Brain pericyte (primary cell): Measurements from ENCODE around the gene FKBP6.
"Not testable (repeated sequence)": the region's sequence is repeated elsewhere in the genome, so short reads cannot be mapped to it uniquely, and the experiment has no call there.

ENCODE experiments used
- DNase-seq: peaks from one replicate; pipeline ENCODE4 v3.0.0-alpha.2; 2012; ENCODE audit warnings: low read depth, low spot score

The FKBP6 gene

DNA sequence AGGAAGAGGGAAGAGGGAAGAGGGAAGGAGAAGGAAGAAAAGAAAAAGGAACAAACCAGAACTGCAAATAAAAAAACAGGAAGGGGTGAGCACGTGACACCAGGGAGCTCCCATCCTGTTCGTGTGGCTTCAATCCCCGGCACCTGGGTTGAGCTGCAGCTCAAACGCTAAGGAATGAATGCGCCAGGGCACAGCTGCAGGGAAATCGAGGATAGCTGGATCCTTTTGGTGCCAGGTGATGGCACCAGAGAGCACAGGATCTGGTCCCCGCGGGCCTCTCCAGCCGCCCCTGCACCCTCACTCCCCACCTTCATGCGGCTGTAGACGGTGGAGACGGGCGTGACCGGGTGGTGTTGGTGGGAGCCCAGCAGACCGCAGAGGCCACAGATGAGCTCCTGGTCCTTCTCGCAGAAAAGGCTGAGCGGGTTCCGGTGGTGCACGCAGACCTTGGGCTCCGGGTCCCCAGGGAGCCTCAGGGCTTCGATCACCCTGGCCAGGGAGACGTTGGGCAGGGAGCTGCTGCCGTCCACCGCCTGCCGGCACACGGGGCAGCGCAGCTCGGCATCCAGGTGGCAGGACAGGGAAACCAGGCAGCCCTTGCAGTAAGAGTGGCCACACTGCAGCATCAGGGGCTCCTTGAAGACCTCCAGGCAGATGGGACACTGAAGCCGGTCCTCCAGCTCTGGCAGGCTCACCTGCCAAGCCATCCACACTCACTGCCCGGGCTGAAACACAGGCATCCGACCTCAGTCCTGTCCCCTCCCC lies 3.7 kb upstream of the FKBP6 start:
- not testable (repeated sequence) for DNase-seq

DNA sequence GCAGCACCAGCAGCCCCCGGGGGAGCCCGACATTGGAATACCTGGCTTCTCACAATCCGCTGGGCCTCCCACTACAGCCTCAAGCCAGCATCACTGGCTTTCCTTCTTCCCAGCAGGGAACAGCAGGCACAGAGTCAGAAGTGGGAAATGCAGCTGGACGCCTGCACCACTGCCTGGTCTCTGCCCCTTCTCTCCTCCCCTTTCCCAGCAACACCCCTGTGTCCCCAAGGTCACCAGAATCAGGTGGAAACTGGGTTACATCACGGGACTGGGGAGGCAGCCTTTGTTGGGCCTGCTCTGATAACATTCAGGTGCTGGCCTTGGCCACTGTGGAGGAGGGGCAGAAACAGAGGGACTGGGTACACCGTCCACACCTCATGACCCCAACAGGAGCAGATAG lies 2.5 kb upstream of the FKBP6 start:
- not testable (repeated sequence) for DNase-seq

- DNase-seq: not testable (repeated sequence)
Observed at GRCh38 chr7:73327449-73327848, 512 bp upstream of the FKBP6 start.

GRCh38 chr7:73328696-73329095 lies 735 bp downstream of the FKBP6 start:
- DNase-seq: no peak

DNA sequence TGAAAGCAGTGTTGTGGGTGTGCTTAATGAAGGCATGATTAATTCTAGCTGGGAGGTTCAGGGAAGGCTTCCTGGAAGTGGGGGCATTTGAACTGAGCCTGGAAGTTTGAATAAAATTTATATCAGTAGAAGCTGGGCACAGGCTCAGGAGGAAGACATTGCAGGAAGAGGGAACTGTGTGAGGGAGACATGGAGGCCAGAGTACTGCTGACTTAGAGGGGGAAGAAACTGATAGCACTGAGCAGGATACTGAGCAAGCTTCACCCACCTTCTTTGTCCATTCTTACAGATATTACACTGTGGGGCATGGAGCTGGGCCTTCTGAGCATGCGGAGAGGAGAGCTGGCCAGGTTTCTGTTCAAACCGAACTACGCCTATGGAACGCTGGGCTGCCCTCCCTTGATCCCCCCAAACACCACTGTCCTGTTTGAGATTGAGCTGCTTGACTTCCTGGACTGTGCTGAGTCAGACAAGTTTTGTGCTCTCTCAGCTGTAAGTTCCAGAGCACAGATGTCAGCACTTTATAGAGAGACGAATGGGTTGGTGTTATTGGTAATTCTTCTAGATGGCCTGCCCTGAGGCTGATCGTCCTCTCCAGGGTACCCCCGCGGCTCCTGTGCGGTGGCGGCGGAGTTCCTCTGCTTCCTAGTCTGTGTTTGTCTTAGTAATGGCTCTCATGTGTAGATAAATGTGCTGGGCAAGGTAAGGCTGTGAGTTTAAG lies 2.1 kb downstream of the FKBP6 start:
- no peak for DNase-seq

DNA sequence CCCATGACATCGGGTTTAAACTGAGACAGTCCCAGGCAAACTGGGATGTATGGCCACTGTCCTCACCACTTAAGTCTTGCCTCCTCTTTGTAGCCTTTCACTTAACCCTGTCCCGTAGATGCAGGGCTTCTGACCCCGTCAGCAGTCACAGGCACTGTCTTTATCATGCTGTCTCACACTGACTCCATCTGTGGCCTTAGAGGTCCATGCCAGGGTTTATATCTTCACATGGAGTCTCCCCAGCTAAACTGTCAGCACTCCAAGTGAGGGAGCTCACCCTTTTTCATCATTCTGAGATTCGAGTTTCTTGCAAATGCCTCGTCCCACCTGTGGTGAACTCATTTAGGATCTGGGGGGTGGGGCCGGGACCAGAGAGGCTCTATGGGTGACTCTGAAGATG lies 2.8 kb downstream of the FKBP6 start:
- DNase-seq: no peak

- no peak for DNase-seq
Observed at GRCh38 chr7:73332447-73332846, 4.5 kb downstream of the FKBP6 start.

DNA sequence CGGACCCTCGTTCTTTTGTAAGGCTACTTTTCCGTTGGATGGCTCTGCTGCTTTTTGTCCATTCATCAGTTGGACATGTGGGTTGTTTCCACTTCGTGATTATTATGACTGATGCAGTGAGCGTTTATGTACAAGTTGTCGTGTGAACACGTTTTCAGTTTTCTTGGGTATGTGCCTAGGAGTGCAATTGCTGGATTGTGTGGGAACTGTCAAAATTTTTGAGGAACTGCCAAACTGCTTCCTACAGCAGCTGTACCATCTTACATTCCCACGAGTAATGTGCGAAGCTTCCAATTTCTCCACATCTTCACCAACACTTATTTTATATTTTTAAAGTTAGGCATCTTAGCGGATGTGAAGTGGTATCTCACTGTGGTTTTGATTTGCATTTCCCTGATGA lies 10.4 kb downstream of the FKBP6 start:
- no peak for DNase-seq

- no peak for DNase-seq
Observed at GRCh38 chr7:73340514-73340913, 12.6 kb downstream of the FKBP6 start.

DNA sequence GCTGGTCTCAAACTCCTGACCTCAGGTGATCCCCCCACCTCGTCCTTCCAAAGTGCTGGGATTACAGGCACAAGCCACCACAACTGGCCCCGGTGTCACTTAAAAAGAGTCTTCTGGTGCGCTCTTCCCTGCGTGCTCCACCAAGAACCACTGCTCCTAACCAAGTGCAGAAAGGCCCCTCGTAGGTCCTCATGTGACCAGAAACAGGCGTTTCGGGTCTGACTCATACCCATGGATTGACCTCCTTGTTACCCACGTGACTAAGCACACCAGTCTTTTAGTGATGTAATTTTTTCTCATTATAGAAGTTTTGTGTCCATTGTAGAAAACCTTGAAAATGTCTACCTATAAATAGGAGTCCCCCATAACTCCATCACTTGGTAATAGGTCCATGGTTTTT lies 13.9 kb downstream of the FKBP6 start:
- no peak for DNase-seq

DNA sequence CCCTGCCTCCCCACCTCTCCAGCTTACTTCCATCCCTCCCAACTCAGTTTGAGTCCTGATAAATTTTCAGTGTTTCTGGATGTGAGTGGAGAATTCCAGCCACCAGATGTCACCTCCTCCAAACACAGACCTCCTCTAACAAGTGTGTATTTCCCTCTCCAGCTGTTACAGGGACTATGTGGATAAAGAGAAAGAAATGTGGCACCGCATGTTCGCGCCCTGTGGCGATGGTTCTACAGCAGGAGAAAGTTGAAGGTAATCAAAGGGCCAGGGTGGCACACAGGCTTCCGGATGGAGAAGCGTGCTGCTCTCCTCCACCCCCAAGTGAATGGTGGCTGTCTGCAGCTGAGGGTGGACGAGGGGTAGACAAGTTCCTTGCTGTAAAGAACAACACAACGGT lies 14.7 kb downstream of the FKBP6 start:
- DNase-seq: no peak

DNA sequence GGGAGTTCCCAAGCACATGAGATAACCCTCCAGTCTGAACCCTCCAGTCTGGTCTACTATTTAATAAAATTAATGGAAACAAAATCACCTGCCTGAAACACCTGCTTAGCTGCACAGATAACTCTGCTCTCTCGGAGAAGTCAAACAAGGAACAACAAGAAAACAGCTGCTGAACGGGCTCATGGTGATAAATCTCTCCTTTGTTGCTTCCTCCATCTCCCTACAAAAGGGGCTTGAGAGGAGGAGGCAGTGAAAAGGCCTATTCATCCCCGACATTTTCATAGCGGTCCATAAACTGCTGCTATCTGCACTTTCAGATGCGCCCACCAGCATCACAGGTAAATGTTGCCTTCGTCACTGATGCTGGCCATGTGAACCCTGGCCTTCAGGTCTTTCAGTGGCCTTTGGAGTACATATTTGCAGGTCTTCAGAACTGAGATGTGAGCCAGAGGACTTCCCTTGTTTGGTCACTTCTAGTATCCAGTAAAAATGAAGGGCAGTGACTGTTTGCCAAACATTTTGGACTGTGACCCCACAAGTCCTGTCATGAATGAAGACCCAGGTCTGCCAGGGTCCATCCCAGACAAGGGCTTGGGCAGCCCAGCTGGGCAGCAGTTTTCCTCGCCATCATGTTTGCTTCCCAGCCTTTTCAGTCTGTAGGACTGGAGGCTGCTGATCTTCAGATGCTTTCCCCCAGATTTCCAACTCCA lies 15.9 kb downstream of the FKBP6 start:
- no peak for DNase-seq

GRCh38 chr7:73345538-73345937 lies 17.6 kb downstream of the FKBP6 start:
- no peak for DNase-seq

- no peak for DNase-seq
Observed at GRCh38 chr7:73345951-73346350, 18.0 kb downstream of the FKBP6 start.

GRCh38 chr7:73349763-73350162 lies 21.8 kb downstream of the FKBP6 start:
- DNase-seq: no peak

GRCh38 chr7:73350306-73351068 lies 22.5 kb downstream of the FKBP6 start:
- DNase-seq: peak; percentile 18

DNA sequence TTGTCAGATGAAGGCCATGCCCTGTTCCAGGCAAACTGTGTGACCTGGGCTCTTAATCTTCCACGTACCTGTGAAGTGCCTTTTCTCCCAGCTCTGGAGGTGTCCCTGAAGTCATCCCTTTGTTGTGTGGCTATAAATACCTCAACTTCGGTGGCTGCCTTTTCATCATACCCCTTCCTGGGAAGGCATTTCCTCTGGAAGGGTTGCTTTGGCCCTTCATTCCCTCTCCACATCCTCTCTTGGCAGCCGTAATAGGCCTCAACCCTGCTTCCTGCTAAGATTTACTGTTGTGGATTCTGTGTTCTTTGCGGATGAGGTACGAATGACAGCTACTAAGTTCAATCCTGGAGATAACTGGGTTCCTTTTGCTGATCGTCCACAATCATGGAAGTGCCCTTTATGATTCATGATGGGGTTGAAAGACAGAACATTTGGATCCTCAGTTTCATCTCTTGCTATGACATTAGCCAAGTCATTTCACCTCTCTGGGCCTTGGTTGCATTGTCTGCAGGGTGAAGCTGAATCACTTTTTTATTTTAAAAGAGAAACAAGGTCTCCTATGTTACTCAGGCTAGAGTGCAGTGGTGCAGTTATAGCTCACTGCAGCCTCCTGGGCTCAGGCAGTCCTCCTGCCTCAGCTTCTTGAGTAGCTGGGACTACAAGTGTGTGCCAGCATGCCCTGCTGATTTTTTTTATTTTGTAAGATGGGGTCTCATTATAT lies 23.6 kb downstream of the FKBP6 start:
- DNase-seq: no peak

DNA sequence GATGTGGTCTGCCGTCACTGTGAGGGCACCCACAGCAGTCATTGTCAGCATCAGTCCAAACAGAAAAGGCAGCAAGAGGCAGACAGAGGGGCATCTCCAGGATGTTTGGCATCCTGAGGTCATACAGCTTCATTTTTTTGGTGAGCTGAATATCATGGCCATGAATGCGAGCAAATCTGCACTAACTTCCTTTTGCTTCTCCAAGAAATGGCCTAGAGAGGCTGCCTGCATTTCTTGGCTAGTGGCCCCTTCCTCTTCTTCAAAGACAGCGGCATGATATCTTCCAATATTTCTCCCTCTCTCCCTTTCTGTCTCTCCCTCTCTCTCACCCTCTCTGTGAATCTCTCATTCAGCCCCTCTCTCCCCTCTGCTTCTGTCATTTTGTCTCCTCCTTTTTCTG lies 24.8 kb downstream of the FKBP6 start:
- DNase-seq: no peak

- no peak for DNase-seq
Observed at GRCh38 chr7:73353243-73353642, 25.3 kb downstream of the FKBP6 start.

GRCh38 chr7:73354196-73354595 lies 26.2 kb downstream of the FKBP6 start:
- no peak for DNase-seq

DNA sequence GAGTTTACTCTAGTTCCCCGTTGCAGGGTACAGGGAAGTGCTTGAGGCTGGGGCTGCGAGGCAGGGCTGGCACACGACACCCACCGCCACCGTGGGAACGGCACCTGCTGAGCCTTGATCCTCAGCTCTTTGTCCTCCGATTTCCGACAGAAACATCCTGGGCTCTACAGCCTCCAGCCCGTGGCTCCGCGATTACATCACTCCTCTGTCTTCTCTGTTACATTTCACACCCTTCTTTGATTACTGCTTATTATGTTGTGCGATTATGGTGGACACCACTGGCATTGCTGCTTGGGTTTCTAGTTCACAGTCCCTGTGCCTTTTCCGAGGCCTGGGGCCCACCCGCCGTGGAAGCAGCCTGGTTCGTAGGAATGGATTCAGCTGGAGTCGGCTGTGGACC lies 26.9 kb downstream of the FKBP6 start:
- DNase-seq: no peak
